Activated T-cell treated with anti-CD3 and anti-CD28 coated beads, Interleukin-2, amount 50 U/mL, for 72 hours (primary cell): ENCODE measurements around the gene EPC2. TPM values are rescaled to one million over a fixed set of nuclear protein-coding genes. Genes with fewer than 3 reads are reported as not detected.

Source experiments
- ATAC-seq, 2 donors: fragments of 150-1000 bp; cut with Tn5 transposase; replicated peaks in 1 of 2; 2 replicates each; pipeline ENCODE4 v1.10.0; 2021; ENCODE audit warnings: moderate library complexity in 2 of 2, mild to moderate bottlenecking in 1 of 2
- DNase-seq, 2 donors: peaks; one replicate each; pipeline ENCODE4 v3.0.0; 2021 to 2022; ENCODE audit warnings: mixed read lengths in 1 of 2
- H3K27ac Mint-ChIP-seq: one replicate; pipeline ENCODE4 v1.8.0; 2022; ENCODE audit warnings: mild to moderate bottlenecking, moderate library complexity, mixed read lengths
- H3K27me3 Mint-ChIP-seq: one replicate; pipeline ENCODE4 v1.8.0; 2022; ENCODE audit warnings: low read depth, mixed read lengths
- H3K36me3 Mint-ChIP-seq, 2 donors: one replicate each; pipeline ENCODE4 v1.8.0; 2022; ENCODE audit warnings: mixed read lengths in 2 of 2, mild to moderate bottlenecking in 1 of 2; ENCODE audit not compliant: insufficient read depth in 2 of 2
- H3K4me1 Mint-ChIP-seq: one replicate; pipeline ENCODE4 v1.8.0; 2022; ENCODE audit warnings: low read depth, mixed read lengths
- H3K4me3 Mint-ChIP-seq, 2 donors: one replicate each; pipeline ENCODE4 v1.8.0; 2022; ENCODE audit warnings: mild to moderate bottlenecking in 2 of 2, mixed read lengths in 2 of 2, moderate library complexity in 2 of 2
- H3K9me3 Mint-ChIP-seq, 2 donors: one replicate each; pipeline ENCODE4 v1.8.0; 2022; ENCODE audit warnings: mixed read lengths in 2 of 2
- total RNA-seq, 2 donors: library from RNA; stranded (reverse); gene quantifications; one replicate each; pipeline ENCODE4 v1.2.3, GENCODE V29; 2022

Gene EPC2
- total RNA-seq, 2 donors from 2014 or later: 33.2 to 37.2 TPM

GRCh38 chr2:148816176-148816575 is 171.6 kb downstream of the EPC2 start:
- Mint-ChIP-seq H3K27me3 (peaks cover 38% of the 10 kb centered on the region), H3K36me3 (no peaks in the 10 kb centered on the region), H3K4me3 (no peak overlapping the region), H3K9me3 (no peaks in the 10 kb centered on the region), H3K27ac (no peak overlapping the region), H3K4me1 (peaks cover 33% of the 10 kb centered on the region)
- ATAC-seq (no peak), DNase-seq (no peak)

GRCh38 chr2:148817210-148817708 is 172.7 kb downstream of the EPC2 start:
- no peaks in the 10 kb centered on the region for H3K36me3 Mint-ChIP-seq
- H3K4me1 Mint-ChIP-seq: peaks cover 33% of the 10 kb centered on the region
- no peak overlapping the region for H3K27ac Mint-ChIP-seq
- no peak for ATAC-seq
- peaks cover 38% of the 10 kb centered on the region for H3K27me3 Mint-ChIP-seq
- peak overlapping the region; percentile 74 to 78 for H3K4me3 Mint-ChIP-seq
- DNase-seq: no peak
- no peaks in the 10 kb centered on the region for H3K9me3 Mint-ChIP-seq

- Mint-ChIP-seq H3K4me3 (no peak overlapping the region), H3K9me3 (no peaks in the 10 kb centered on the region), H3K36me3 (no peaks in the 10 kb centered on the region), H3K27me3 (peaks cover 38% of the 10 kb centered on the region), H3K4me1 (peaks cover 25% of the 10 kb centered on the region), H3K27ac (no peak overlapping the region)
- DNase-seq (no peak), ATAC-seq (no peak)
These were observed 174.6 kb downstream of the EPC2 start for GRCh38 chr2:148819019-148819585.

DNA sequence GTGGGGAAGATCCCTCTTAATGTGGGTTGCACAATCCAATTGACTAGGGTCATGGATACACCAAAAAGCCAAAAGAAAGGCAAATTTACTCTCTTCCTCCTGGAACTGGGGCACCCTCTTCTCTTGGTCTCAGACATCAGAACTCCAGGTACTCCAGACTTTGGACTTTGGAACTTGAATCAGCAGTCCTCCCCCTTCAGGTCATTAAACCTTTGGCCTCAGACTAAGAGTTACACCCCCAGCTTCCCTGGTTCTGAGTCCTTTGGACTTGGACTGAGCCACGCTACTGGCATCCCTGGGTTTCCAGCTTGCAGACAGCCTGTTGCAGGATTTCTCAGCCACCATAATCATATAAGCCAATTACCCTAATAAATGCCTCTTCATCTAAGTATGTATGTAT is 179.6 kb downstream of the EPC2 start:
- DNase-seq (no peak), ATAC-seq (no peak)
- no peaks in the 10 kb centered on the region for H3K36me3 Mint-ChIP-seq
- no peak overlapping the region for H3K4me3 Mint-ChIP-seq
- H3K27ac Mint-ChIP-seq: no peak overlapping the region
- no peaks in the 10 kb centered on the region for H3K4me1 Mint-ChIP-seq
- peaks cover 0 to 4% of the 10 kb centered on the region in 2 donors for H3K9me3 Mint-ChIP-seq
- peaks cover 9% of the 10 kb centered on the region for H3K27me3 Mint-ChIP-seq

DNA sequence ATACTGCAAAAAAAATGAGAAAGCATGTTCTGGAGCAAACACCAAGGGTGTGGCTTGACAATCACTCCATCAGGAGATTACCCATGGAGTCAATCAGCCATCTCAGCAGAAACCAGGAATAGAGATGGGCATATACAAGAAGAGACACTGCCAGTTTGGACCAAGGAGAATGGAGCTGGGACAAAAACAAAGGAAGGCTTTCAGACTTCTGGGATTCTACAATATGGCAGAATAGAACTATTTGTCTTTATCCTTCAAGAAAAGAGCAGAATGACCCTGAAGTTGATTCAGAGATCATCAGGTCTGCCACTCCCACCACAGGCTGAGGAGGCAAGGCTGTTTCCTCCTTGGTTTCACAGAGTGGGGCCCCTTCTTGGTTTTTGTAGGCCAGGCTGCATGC is 182.2 kb downstream of the EPC2 start:
- Mint-ChIP-seq H3K27ac (no peak overlapping the region), H3K27me3 (peaks cover 6% of the 10 kb centered on the region), H3K36me3 (no peaks in the 10 kb centered on the region), H3K9me3 (peaks cover 2 to 4% of the 10 kb centered on the region in 2 donors), H3K4me1 (peaks cover 4% of the 10 kb centered on the region), H3K4me3 (no peak overlapping the region)
- no peak for DNase-seq
- no peak for ATAC-seq

GRCh38 chr2:148828941-148829340 is 184.4 kb downstream of the EPC2 start:
- Mint-ChIP-seq H3K4me3 (no peak overlapping the region), H3K4me1 (peaks cover 4% of the 10 kb centered on the region), H3K36me3 (no peaks in the 10 kb centered on the region), H3K27ac (no peak overlapping the region), H3K9me3 (peaks cover 2 to 4% of the 10 kb centered on the region in 2 donors), H3K27me3 (peaks cover 18% of the 10 kb centered on the region)
- ATAC-seq (no peak), DNase-seq (no peak)

DNA sequence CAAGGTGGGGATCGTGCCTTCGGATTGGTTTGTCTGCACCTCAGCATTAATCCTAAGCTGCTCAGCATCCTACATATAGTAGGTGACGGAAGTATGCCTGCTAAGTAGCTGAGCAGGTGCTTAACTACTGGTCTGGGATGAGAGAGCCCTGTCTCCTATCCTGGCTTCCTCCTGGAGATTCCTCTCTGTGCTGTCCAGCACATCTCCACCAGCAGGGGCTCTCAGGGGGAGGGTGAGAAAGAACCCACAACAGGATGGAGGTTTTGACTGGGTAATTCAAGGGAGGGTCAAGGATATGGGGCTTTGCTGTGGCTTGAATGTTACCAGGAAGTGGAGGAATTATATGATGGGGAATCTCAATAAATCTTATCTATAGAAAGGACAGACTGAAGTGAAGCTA is 185.1 kb downstream of the EPC2 start:
- ATAC-seq: no peak
- Mint-ChIP-seq H3K4me1 (peaks cover 4% of the 10 kb centered on the region), H3K36me3 (no peaks in the 10 kb centered on the region)

GRCh38 chr2:148832637-148833036 is 188.1 kb downstream of the EPC2 start:
- Mint-ChIP-seq H3K9me3 (peaks cover 2 to 5% of the 10 kb centered on the region in 2 donors), H3K4me1 (peaks cover 4% of the 10 kb centered on the region), H3K4me3 (no peak overlapping the region), H3K27ac (no peak overlapping the region), H3K36me3 (no peaks in the 10 kb centered on the region), H3K27me3 (peaks cover 31% of the 10 kb centered on the region)
- no peak for ATAC-seq
- no peak for DNase-seq

More for the DNA sequence above, 185.1 kb downstream of the EPC2 start:
- Mint-ChIP-seq H3K27ac (no peak overlapping the region), H3K4me3 (no peak overlapping the region), H3K27me3 (peaks cover 18% of the 10 kb centered on the region), H3K9me3 (peaks cover 2 to 4% of the 10 kb centered on the region in 2 donors)
- DNase-seq: no peak

Other genes with a start within 250 kb of the EPC2 start
- gene KIF5C, start 230.5 kb downstream of the EPC2 start, total RNA-seq: 10 to 100 TPM; 23.9 to 29.1 TPM